B cell (primary cell): ENCODE results near the gene UGT1A9.

Experiments
- CTCF ChIP-seq: fragments of 200-600 bp; IDR thresholded peaks from one replicate; pipeline ENCODE4 v1.8.0; 2022; ENCODE audit warnings: antibody characterized with exemption, mild to moderate bottlenecking
- EZH2 ChIP-seq: IDR thresholded peaks from 2 replicates; pipeline ENCODE4 v1.6.1; 2012; ENCODE audit warnings: borderline replicate concordance, low read depth, mild to moderate bottlenecking, moderate library complexity, low read length; ENCODE audit not compliant: insufficient read depth, poor library complexity, severe bottlenecking

GRCh38 chr2:233656443-233656842, 15.3 kb upstream of the UGT1A9 start:
- TF ChIP-seq CTCF = no peak
- no peak for TF ChIP-seq EZH2
